Measurements from ENCODE around the gene ATXN1. TPM values are rescaled to one million over a fixed set of nuclear protein-coding genes. Genes with fewer than 3 reads are reported as not detected.

Gene ATXN1
- total and polyA plus RNA-seq, 2 of the 8 experiments (the other 6 are each of a cell fraction or from before 2014, with no cell fraction given): 1.6 to 4.0 TPM

DNA sequence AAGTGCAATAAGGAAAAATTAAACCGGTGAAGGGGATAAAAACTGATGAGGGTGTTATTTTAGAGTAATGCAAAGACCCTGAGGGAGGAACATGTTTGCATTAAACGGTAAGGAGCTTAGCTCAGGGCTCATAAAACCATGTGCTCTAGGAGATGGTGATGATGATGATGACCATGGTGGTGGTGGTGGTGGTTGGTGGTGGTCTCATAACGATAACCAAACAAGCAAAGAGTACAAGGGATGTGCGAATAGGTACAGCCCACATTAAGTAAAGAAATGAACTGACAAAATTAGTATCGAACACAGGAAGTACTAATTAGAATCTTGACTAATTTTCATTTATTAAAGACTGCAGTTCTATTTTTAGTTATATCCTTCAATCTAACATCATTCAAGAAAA, 139.1 kb downstream of the ATXN1 start:
- Histone ChIP-seq H3K79me2 (ENCODE audit: control insufficient read depth in 1 of 2, insufficient read depth in 2 of 2, low read length in 2 of 2) (no peaks in the 10 kb centered on the region), H2BK15ac (ENCODE audit: low read length) (no peak overlapping the region), H2AFZ (ENCODE audit: low read length) (no peak overlapping the region), H3K9me3 (ENCODE audit: insufficient read depth in 2 of 2, low read depth in 1 of 2, low read length in 1 of 2) (no peaks in the 10 kb centered on the region), H4K5ac (ENCODE audit: insufficient read length, low read depth, low read length) (no peak overlapping the region), H3K23me2 (ENCODE audit: low read depth, low read length) (no peaks in the 10 kb centered on the region), H3K9ac (replicated peaks in 1 of 4; ENCODE audit: extremely low read depth in 1 of 4, low read depth in 3 of 4, low read length in 3 of 4) (no peak overlapping the region), H4K20me1 (replicated peaks in 1 of 2; ENCODE audit: control insufficient read depth in 1 of 2, insufficient read depth in 2 of 2, low read length in 2 of 2) (no peaks in the 10 kb centered on the region), H3K4me1 (replicated peaks in 1 of 4; ENCODE audit: control insufficient read depth in 3 of 4, insufficient read depth in 4 of 4, low read length in 3 of 4) (no peaks in the 10 kb centered on the region), H3K36me3 (ENCODE audit: control insufficient read depth in 2 of 4, insufficient read depth in 4 of 4, low read length in 3 of 4) (no peaks in the 10 kb centered on the region), H3K14ac (ENCODE audit: insufficient read length) (no peak overlapping the region), H4K8ac (ENCODE audit: extremely low read depth, insufficient read depth, low read length) (no peak overlapping the region), H3K4ac (replicated peaks; ENCODE audit: insufficient read length, low read depth, low read length) (no peak overlapping the region), H3K23ac (ENCODE audit: insufficient read length) (no peak overlapping the region), H3K4me3 (ENCODE audit: extremely low read depth in 1 of 4, insufficient read depth in 2 of 4, low read depth in 3 of 4, low read length in 4 of 4) (no peak overlapping the region), H3K4me2 (ENCODE audit: insufficient read depth in 1 of 2, low read depth in 2 of 2, low read length in 2 of 2) (no peak overlapping the region), H3K27ac (ENCODE audit: low read depth, low read length) (no peak overlapping the region), H3K79me1 (ENCODE audit: low read depth, low read length) (no peaks in the 10 kb centered on the region), H3K56ac (replicated peaks; ENCODE audit: insufficient read length, low read depth, low read length) (no peak overlapping the region), H2BK20ac (ENCODE audit: low read length) (no peak overlapping the region), H4K91ac (replicated peaks; ENCODE audit: insufficient read length, low read length) (no peak overlapping the region), H3K18ac (ENCODE audit: extremely low read depth, low read length) (no peak overlapping the region), H2BK120ac (replicated peaks; ENCODE audit: low read depth, low read length) (no peak overlapping the region), H2BK12ac (ENCODE audit: low read depth, low read length) (no peak overlapping the region), H2BK5ac (ENCODE audit: low read depth, low read length) (no peak overlapping the region), H2AK5ac (ENCODE audit: low read depth, low read length) (no peak overlapping the region), H3K27me3 (replicated peaks in 1 of 4; ENCODE audit: control insufficient read depth in 3 of 4, extremely low read depth in 1 of 4, insufficient read depth in 3 of 4, low read length in 3 of 4) (no peaks in the 10 kb centered on the region)
- FAIRE-seq (no peak), DNase-seq (ENCODE audit: low read depth in 1 of 2, low spot score in 2 of 2) (no peak)
- TF ChIP-seq, protein P1, sequence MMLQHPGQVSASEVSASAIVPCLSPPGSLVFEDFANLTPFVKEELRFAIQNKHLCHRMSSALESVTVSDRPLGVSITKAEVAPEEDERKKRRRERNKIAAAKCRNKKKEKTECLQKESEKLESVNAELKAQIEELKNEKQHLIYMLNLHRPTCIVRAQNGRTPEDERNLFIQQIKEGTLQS (IDR thresholded peaks at IDR 0.05; ENCODE audit: insufficient read depth, low read depth, low read length): no peak
- TF ChIP-seq EZH2 (IDR thresholded peaks at IDR 0.05; ENCODE audit: low read depth, low read length, severe bottlenecking): no peak
- POLR2A ChIA-PET (ENCODE audit: partially characterized antibody): no interaction called here
- WGBS, 2 experiments (ENCODE audit: extremely low coverage in 1 of 2, insufficient coverage in 1 of 2, insufficient read length in 1 of 2, insufficient replicate concordance in 2 of 2, low coverage in 1 of 2, low lambda C conversion rate in 2 of 2, missing lambda C conversion rate in 1 of 2): 85% methylated on average over 5 of the region's 5 CpGs; no CpG with 5 or more reads in 1 of the 2 experiments
- CTCF ChIA-PET (ENCODE audit: partially characterized antibody): interaction anchor here (0.6 to 1.2 kb wide), 3 partner anchors 14 to 89 kb away, joined by 3 to 4 read pairs (median 3); no protein-coding TSS in a partner anchor
